Coronary artery (tissue), 2 donors: ENCODE data around the gene MGAT5.

Experiments
- DNase-seq: peaks from one replicate; pipeline ENCODE4 v3.0.0-alpha.2; 2017; ENCODE audit warnings: low spot score
- H3K27ac ChIP-seq, 2 donors: fragments of 200-600 bp; sonication (generic); one replicate each; pipeline ENCODE4 v1.5.1; 2016 to 2019
- H3K4me3 ChIP-seq: fragments of 200-600 bp; sonication (generic); 2 replicates; pipeline ENCODE4 v1.5.1; 2016; ENCODE audit warnings: mild to moderate bottlenecking, moderate library complexity
- CTCF ChIP-seq: fragments of 200-600 bp; sonication (generic); IDR thresholded peaks from one replicate; pipeline ENCODE4 v1.5.1; 2019; ENCODE audit warnings: antibody characterized with exemption

MGAT5 gene

DNA sequence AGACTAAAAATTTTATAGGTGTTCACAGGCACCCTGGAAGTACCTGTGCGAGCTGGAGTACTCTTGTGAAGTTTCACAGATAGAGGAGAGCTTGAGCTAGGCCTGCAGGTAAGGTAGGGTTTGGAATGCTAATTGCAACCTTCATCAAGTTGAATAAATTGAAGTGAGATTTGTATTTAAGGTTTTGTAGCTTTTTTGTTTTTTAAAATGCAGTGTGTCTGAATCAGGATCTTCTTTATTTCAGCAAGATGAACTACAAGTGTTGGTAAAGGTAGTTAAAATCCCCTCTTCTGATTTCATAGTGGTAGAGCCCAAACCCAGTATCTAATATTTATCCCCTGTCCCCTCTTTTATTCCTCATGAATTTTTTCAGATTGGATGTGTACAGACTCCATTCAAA, 45.5 kb downstream of the MGAT5 start:
- DNase-seq: no peak
- Histone ChIP-seq H3K27ac (no peak overlapping the region), H3K4me3 (no peak overlapping the region)
- TF ChIP-seq CTCF: no peak

- Histone ChIP-seq H3K27ac (no peak overlapping the region), H3K4me3 (no peak overlapping the region)
- no peak for TF ChIP-seq CTCF
- DNase-seq: no peak
Observed at GRCh38 chr2:134300585-134300984, 46.7 kb downstream of the MGAT5 start.

DNA sequence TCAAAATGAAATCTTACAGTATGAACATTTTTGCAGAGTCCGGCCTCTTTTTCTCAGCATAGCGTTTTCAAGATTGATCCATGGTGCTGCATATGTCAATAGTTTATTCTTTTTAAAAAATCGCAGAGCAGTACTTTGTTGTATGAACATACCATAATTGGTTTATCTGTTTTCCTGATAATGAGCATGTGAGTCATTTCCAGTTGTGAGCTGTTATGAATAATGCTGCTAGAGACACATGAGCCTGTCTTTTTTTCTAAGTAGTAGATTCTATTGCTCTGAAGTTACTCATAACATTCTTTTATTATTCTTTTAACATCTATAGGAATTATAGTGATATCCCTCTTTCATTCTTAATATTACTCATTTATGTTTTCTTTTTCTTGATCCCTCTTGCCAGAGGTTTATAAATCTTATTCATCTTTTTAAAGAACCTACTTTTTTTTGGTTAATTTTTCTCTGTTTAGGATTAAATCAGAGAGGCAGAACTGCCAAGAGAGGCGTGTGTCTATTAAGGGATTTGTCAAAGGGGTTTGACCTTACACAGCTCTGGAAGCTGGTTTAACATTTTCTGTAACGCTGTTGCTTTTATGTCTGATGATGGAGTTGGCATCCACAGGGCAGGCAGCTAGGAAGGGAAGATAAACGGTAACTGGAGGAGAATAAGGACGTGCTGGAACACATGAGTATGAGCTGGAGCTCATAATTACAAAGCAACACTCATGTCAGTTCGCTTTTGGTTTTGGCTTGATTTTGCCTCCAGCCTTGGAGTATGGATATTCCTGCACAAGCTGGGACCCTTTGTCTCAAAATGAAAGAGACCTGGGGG, 47.4 kb downstream of the MGAT5 start:
- no peak for DNase-seq
- peak overlapping the region; percentile 15 for H3K4me3 ChIP-seq
- TF ChIP-seq CTCF: no peak
- H3K27ac ChIP-seq: no peak overlapping the region

DNA sequence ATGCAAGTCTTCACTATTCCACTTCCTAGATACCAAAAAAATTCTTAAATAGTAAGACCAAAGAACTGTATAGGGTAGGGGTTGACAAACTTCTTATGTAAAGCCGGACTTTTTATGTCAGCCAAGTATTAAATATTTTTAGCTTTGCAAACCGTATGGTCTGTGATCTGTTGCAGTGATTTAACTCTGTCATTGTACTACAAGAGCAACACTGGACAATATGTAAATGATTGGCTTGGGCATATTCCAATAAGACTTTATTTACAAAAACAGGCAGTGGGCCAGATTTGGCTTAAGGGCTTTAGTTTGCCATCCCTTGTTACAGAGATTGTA, 48.0 kb downstream of the MGAT5 start:
- H3K27ac ChIP-seq: no peak overlapping the region
- H3K4me3 ChIP-seq: peak overlapping the region; percentile 15
- DNase-seq: no peak
- no peak for TF ChIP-seq CTCF

GRCh38 chr2:134304394-134305108, 50.7 kb downstream of the MGAT5 start:
- DNase-seq: no peak
- no peak for TF ChIP-seq CTCF
- H3K27ac ChIP-seq: no peak overlapping the region
- no peak overlapping the region for H3K4me3 ChIP-seq

DNA sequence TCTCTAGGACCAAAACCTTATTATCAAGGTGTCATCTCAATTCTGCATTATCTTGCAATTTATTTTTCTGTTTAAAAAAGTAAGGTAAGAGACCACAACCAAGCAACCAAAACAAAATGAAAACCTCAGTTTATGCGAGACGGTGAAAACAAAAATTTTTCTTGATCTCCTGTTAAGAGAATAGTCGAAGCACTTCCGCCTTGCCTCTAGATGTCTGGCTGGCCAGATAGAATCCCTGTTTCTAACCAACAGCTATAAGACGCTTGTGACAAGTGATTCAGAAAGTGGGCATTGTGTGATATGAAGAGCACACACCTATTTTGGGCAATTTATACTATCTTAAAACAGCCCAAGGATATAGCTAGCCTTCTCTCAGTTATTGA, 51.2 kb downstream of the MGAT5 start:
- H3K27ac ChIP-seq: no peak overlapping the region
- no peak for DNase-seq
- H3K4me3 ChIP-seq: no peak overlapping the region
- no peak for TF ChIP-seq CTCF

DNA sequence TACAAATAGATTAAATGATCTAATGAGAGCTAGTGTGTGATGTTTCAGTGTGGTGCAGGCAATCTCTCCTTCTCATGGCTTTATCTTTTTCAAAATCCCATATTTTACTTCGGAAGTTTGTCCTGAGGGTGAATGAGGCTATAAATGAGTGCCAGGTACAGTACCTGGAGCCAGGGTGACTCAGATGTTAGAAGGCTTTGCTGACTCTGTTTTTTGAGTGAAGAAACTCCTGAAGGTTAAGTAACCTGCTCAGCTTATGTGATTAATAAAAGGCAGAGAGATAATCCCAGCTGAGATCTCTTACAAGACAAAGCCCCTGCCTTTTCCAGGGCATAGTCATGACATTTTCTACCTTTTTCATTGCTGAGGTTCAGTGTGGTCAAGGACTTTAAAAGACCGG, 52.6 kb downstream of the MGAT5 start:
- TF ChIP-seq CTCF: no peak
- Histone ChIP-seq H3K27ac (no peak overlapping the region), H3K4me3 (no peak overlapping the region)
- DNase-seq: no peak
